HG03442 (cell line): ENCODE results near the gene RETREG1.
"Not testable (repeated sequence)": the region's sequence is repeated elsewhere in the genome, so short reads cannot be mapped to it uniquely, and the experiment has no call there.

Experiments used
- ATAC-seq: cut with Tn5 transposase; IDR thresholded peaks from one replicate; pipeline ENCODE4 v1.9.1; 2021; ENCODE audit warnings: mild to moderate bottlenecking, moderate library complexity; ENCODE audit not compliant: unreplicated experiment

The RETREG1 gene

DNA sequence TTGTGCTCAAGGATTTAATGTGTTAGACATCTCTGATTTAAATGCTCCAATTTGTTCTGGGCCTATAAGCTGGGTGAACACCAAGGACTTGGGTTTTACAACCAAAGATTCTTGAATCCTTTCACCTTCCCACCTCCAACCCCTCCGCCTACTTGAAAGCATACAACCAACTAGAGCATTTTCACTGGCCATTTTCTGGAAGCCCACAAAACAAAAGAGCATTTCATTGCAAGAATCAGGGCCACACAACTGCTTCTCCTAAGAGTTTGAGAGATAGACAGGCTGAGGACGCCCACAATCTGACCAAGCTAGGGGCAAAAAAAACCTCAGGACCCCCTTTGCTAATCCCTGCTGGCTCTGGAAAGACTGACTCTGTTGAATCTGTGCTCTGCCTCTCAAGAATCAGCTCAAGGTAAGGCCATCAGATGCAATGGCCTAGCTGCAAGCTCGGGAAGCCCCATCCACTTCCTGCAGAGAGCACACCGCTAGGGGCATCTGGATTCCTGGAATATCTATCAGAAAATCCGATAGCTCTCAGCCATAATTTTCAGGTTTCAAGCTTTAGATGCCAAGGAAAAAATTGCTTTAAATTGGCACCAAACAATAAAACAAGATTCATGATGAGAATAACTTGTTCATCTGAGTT lies 57.7 kb downstream of the RETREG1 start:
- no peak for ATAC-seq

GRCh38 chr5:16557477-16557876 lies 59.3 kb downstream of the RETREG1 start:
- ATAC-seq: no peak

GRCh38 chr5:16554110-16554509 lies 62.7 kb downstream of the RETREG1 start:
- ATAC-seq: no peak

DNA sequence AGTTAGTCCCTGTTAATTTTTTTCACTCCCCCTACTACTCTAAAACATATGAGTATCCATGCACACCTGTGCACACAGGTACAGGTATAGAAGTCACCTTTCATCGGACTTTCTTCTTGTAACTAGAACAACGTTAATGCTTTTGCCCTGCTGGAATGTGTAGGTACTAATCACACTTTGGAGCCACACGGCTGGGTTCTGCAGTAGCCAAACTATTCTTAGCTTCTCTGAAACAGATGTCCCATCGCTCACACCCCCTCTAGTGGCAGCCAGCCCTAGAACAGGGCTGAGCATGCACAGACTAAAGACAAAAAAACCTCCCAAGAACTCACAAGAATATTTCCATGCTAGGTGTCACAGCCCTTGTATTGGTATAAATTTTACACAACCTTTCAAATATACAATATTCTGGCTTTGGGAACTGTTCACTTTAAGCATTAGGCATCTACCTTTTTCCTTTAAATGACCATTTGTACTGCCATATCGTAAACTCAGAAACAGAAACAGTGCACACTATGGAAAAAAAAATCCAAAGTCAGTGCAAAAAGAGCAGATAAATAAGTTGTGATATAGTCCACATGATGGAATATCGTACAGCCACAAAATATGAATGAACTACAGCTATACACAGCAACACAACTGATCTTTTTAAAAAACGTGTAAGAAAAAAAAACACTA lies 64.0 kb downstream of the RETREG1 start:
- ATAC-seq: peak; percentile 92

- no peak for ATAC-seq
Observed at GRCh38 chr5:16551628-16552027, 65.2 kb downstream of the RETREG1 start.

- ATAC-seq: peak; percentile 66
Observed at GRCh38 chr5:16550316-16550952, 66.4 kb downstream of the RETREG1 start.

- no peak for ATAC-seq
Observed at GRCh38 chr5:16549491-16550206, 67.1 kb downstream of the RETREG1 start.

GRCh38 chr5:16548812-16549211 lies 68.0 kb downstream of the RETREG1 start:
- no peak for ATAC-seq

- no peak for ATAC-seq
Observed at GRCh38 chr5:16548115-16548514, 68.7 kb downstream of the RETREG1 start.

GRCh38 chr5:16547200-16547842 lies 69.5 kb downstream of the RETREG1 start:
- ATAC-seq: no peak

- no peak for ATAC-seq
Observed at GRCh38 chr5:16546732-16547131, 70.1 kb downstream of the RETREG1 start.

DNA sequence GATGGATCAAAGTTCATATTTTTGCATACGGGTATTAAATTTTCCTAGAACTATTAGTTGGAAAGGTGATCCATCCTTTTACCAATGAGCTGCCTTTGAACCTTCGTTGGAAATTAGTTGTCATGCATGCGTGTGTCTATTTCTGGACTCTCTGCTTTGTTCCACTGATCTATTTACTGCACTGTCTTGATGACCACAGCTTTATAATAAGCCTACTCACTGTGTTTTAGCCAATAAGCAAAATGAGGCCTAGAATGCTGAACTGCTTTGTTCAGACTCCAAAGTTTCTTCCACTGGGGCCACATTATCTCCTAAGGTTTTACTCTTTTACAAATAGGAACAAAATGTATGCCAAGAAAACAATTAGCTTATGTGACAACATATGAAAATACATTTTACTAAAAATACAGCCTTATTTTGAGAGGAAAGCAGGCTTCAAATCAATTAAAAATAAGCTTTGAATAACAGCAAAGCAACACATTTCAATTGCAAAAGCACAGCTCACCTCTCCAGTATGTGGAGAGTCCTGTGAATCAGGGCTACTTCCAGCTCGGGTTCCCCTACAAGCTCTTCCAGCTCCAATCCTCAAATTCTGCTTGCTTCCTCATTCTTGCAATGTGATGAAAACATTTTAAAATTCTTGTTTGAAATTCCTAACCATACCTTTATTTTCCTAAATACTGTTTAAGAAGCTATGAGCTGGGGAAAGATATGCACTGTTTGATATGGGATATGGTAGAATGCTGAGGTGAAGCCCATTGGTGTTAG lies 72.0 kb downstream of the RETREG1 start:
- ATAC-seq: no peak

DNA sequence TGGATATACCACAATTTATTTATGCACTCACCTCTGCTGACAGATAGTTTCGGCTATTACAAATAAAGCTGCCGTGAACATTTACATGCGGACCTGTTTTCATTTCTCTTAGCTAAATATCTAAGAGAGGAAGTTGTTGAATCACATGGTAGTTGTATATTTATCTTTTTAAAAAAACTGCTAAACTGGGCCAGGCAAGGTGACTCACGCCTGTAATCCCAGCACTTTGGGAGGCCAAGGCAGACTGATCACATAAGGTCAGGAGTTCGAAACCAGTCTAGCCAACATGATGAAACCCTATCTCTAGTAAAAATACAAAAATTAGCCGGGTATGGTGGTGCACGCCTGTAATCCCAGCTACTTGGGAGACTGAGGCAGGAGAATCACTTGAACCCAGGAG lies 73.6 kb downstream of the RETREG1 start:
- ATAC-seq: not testable (repeated sequence)

- no peak for ATAC-seq
Observed at GRCh38 chr5:16542236-16542635, 74.6 kb downstream of the RETREG1 start.

DNA sequence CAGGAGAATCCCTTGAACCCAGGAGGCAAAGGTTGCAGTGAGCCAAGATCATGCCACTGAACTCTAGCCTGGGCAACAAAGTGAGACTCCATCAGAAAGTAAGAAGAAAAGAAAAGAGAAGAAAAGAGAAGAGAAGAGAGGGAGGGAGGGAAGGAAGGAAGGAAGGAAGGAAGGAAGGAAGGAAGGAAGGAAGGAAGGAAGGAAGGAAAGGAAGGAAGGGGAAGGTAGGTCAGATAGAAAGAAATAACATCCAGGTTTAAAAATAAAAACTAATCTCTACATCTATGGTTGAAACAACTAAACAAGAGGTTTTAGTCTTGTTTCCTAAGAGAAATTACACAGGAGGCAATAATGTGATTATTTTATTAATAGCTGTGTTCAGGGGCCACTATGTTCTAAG lies 75.2 kb downstream of the RETREG1 start:
- ATAC-seq: not testable (repeated sequence)

- ATAC-seq: no peak
Observed at GRCh38 chr5:16540421-16540820, 76.4 kb downstream of the RETREG1 start.

DNA sequence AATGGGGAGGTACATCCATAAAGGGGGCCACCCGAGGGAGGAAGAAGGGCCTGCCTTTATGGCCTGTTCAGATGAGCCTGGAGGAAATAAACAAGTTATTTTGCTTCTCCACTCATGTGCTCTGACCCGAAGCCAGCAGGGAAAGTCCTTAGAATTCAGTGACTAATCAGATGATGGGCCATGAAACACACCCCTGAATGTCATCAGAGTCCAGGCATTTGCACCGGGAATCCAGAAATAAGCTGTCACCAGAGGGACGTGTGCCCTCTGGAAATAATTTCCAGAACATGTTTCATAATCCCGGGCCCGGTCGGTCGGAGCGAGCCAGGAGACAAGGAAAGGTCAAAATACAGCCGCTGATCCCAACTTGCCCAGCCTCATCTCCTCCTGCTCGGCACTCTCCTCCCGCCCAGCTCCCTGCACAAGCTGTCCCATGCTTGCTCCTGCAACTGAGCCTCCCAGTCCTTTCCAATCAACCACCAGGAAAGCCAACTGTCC lies 77.6 kb downstream of the RETREG1 start:
- ATAC-seq: no peak

GRCh38 chr5:16538006-16538405 lies 78.8 kb downstream of the RETREG1 start:
- no peak for ATAC-seq

GRCh38 chr5:16536818-16537217 lies 80.0 kb downstream of the RETREG1 start:
- ATAC-seq: no peak

DNA sequence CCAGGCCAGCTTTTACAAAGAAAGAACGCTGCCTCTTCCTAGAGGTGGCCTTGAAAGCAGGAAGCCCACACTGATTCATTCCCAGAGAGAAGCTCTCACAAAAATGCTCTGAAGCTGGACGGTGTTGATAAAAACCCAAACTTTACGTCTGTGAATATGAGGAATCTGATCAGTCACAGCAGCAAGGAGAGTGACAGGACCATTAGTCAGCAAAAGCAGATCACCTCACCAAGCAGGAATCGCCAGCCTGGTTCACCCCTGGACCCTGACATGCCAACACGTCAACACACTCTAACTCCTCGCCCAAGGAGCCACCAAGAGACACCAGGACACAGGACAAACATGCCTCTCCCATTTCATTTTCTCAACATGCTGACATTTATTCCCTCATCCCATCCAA lies 80.6 kb downstream of the RETREG1 start:
- ATAC-seq: no peak
